ENCODE results near the gene UNC13A. TPM values are rescaled to one million over a fixed set of nuclear protein-coding genes. Genes with fewer than 3 reads are reported as not detected.

UNC13A gene
- total RNA-seq, 1 experiment from 2014 or later: 22.2 TPM

GRCh38 chr19:17567940-17568339 is 120.2 kb downstream of the UNC13A start:
- H3K79me2 ChIP-seq (ENCODE audit: insufficient read depth, low read length): no peaks in the 10 kb centered on the region; the same call in 1 of the 2 replicates

More at GRCh38 chr19:17567940-17568339, 120.2 kb downstream of the UNC13A start:
- no peak overlapping the region for H3K27ac ChIP-seq (ENCODE audit: insufficient read length, low read depth, low read length)
- H3K4me2 ChIP-seq (ENCODE audit: insufficient read depth, insufficient read length, low read length): no peak overlapping the region
- Mint-ChIP-seq H3K36me3 (ENCODE audit: insufficient read depth in 1 of 3, low read depth in 3 of 3) (peaks cover 18 to 43% (median 39%) of the 10 kb centered on the region in 3 experiments; a peak in 6 of 7 replicates), H3K4me1 (no peaks in the 10 kb centered on the region), H3K9me3 (no peaks in the 10 kb centered on the region), H3K4me3 (no peak overlapping the region), H3K27ac (peak overlapping the region in 1 of 3 experiments; percentile 49; a peak in 1 of 7 replicates), H3K27me3 (ENCODE audit: low read depth) (no peaks in the 10 kb centered on the region)
- H3K14ac ChIP-seq (ENCODE audit: insufficient read depth, low read length): no peak overlapping the region
- no peak overlapping the region for H2BK20ac ChIP-seq (ENCODE audit: low read depth, low read length, poor library complexity, severe bottlenecking)
- no peak overlapping the region for H3K18ac ChIP-seq (ENCODE audit: insufficient read length, low read depth, low read length)
- H2BK12ac ChIP-seq (ENCODE audit: insufficient read length, low read depth, low read length): no peak overlapping the region
- no CpG with 5 or more reads among the region's 1 CpG for WGBS (ENCODE audit: extremely low coverage, insufficient read length, low lambda C conversion rate)
- H2BK15ac ChIP-seq (ENCODE audit: low read depth, low read length): no peak overlapping the region
- no peak overlapping the region for H4K91ac ChIP-seq (ENCODE audit: insufficient read length, low read depth, low read length)
- no peak overlapping the region for H3K9ac ChIP-seq (ENCODE audit: extremely low read depth, insufficient read length, low read length)
- no peak overlapping the region for H3T11ph ChIP-seq (ENCODE audit: low read length)
- H3K9me3 ChIP-seq (ENCODE audit: control insufficient read depth, low read depth, low read length): no peaks in the 10 kb centered on the region
- no peaks in the 10 kb centered on the region for H3K27me3 ChIP-seq (ENCODE audit: insufficient read depth, low read length)
- no peaks in the 10 kb centered on the region for H3K23me2 ChIP-seq (ENCODE audit: insufficient read length, low read depth, low read length, poor library complexity, severe bottlenecking)
- no peak overlapping the region for H4K5ac ChIP-seq (ENCODE audit: insufficient read length, low read depth, low read length)
- TF ChIP-seq CTCF (conservative IDR thresholded peaks at IDR 0.05): no peak
- H2BK5ac ChIP-seq (ENCODE audit: insufficient read length, low read length): no peak overlapping the region
- H3K56ac ChIP-seq (ENCODE audit: insufficient read length, low read depth, low read length): no peak overlapping the region
- H3K4ac ChIP-seq (ENCODE audit: low read depth, low read length): no peak overlapping the region
- no peaks in the 10 kb centered on the region for H3K79me1 ChIP-seq (ENCODE audit: insufficient read depth, low read depth, low read length, poor library complexity, severe bottlenecking)
- no peaks in the 10 kb centered on the region for H4K20me1 ChIP-seq (ENCODE audit: control insufficient read depth, insufficient read depth, insufficient read length)
- no peak overlapping the region for H3K23ac ChIP-seq (ENCODE audit: insufficient read length, low read depth, low read length)
- no peak overlapping the region for H2AK5ac ChIP-seq (ENCODE audit: insufficient read length, low read length)
- H2BK120ac ChIP-seq (ENCODE audit: low read depth, low read length, poor library complexity, severe bottlenecking): no peak overlapping the region
- DNase-seq: no peak
- H3K4me1 ChIP-seq (ENCODE audit: insufficient read depth, low read length): no peaks in the 10 kb centered on the region
- H4K8ac ChIP-seq (replicated peaks; ENCODE audit: insufficient read length, low read depth, low read length): no peak overlapping the region
- no peak overlapping the region for H2AFZ ChIP-seq (ENCODE audit: low read length)

Measured in H9 (cell line).